ENCODE data around the gene CNTNAP2.
"Not testable (repeated sequence)": the region's sequence is repeated elsewhere in the genome, so short reads cannot be mapped to it uniquely, and the experiment has no call there.

Gene CNTNAP2

GRCh38 chr7:146146831-146147486, 30.4 kb downstream of the CNTNAP2 start:
- no peak for TF ChIP-seq CTCF (conservative IDR thresholded peaks at IDR 0.05)
- no peak for TF ChIP-seq ZFX (IDR thresholded peaks at IDR 0.05)
- no peak overlapping the region for H3K27ac ChIP-seq

GRCh38 chr7:146150153-146150552, 33.6 kb downstream of the CNTNAP2 start:
- no peak overlapping the region for H3K27ac ChIP-seq
- TF ChIP-seq ZFX (IDR thresholded peaks at IDR 0.05) (no peak), CTCF (conservative IDR thresholded peaks at IDR 0.05) (no peak)

- TF ChIP-seq CTCF (conservative IDR thresholded peaks at IDR 0.05), result peak; percentile 28
- TF ChIP-seq ZFX (IDR thresholded peaks at IDR 0.05), result no peak
- no peak overlapping the region for H3K27ac ChIP-seq
Observed at GRCh38 chr7:146172112-146172511, 55.5 kb downstream of the CNTNAP2 start.

GRCh38 chr7:146175716-146176115, 59.1 kb downstream of the CNTNAP2 start:
- H3K27ac ChIP-seq, result no peak overlapping the region
- no peak for TF ChIP-seq ZFX (IDR thresholded peaks at IDR 0.05)
- 0 out of 2 replicates have a peak, but pooled peaks have one; percentile 19 for TF ChIP-seq CTCF (conservative IDR thresholded peaks at IDR 0.05)

- no peak overlapping the region for H3K27ac ChIP-seq
Observed at GRCh38 chr7:146176860-146177259, 60.3 kb downstream of the CNTNAP2 start.

GRCh38 chr7:146177301-146177700, 60.7 kb downstream of the CNTNAP2 start:
- TF ChIP-seq CTCF (conservative IDR thresholded peaks at IDR 0.05) (no peak), ZFX (IDR thresholded peaks at IDR 0.05) (no peak)
- no peak overlapping the region for H3K27ac ChIP-seq

More at GRCh38 chr7:146176860-146177259, 60.3 kb downstream of the CNTNAP2 start:
- TF ChIP-seq ZFX (IDR thresholded peaks at IDR 0.05), result no peak
- no peak for TF ChIP-seq CTCF (conservative IDR thresholded peaks at IDR 0.05)

GRCh38 chr7:146185844-146186243, 69.2 kb downstream of the CNTNAP2 start:
- no peak overlapping the region for H3K27ac ChIP-seq
- no peak for TF ChIP-seq CTCF (conservative IDR thresholded peaks at IDR 0.05)
- TF ChIP-seq ZFX (IDR thresholded peaks at IDR 0.05), result no peak

- H3K27ac ChIP-seq, result not testable (repeated sequence)
Observed at GRCh38 chr7:146191428-146191827, 74.8 kb downstream of the CNTNAP2 start.

Measured in C4-2B (cell line).